Astrocyte (in vitro differentiated cells and primary cell): ENCODE measurements around the gene C1orf167. TPM values are rescaled to one million over a fixed set of nuclear protein-coding genes. Genes with fewer than 3 reads are reported as not detected.

Experiments used
- DNase-seq: peaks from one replicate; pipeline ENCODE4 v3.0.0-alpha.2; 2010; ENCODE audit warnings: low read depth
- FAIRE-seq: peaks from 2 replicates; lab custom pipeline; 2011; peaks lifted over from hg19 to GRCh38; lab: Jason Lieb, UNC
- H2AFZ ChIP-seq: 2 replicates; pipeline ENCODE4 v1.6.0; 2012; ENCODE audit warnings: low read depth, low read length, inconsistent platforms
- H3K27ac ChIP-seq: 2 replicates; pipeline ENCODE4 v1.5.1; 2011; ENCODE audit warnings: low read depth, low read length, inconsistent platforms
- H3K27me3 ChIP-seq: 2 replicates; pipeline ENCODE4 v1.6.0; 2011; ENCODE audit warnings: low read length, inconsistent platforms; ENCODE audit not compliant: insufficient read depth
- H3K36me3 ChIP-seq: 2 replicates; pipeline ENCODE4 v1.5.1; 2011; ENCODE audit warnings: low read length, inconsistent platforms; ENCODE audit not compliant: insufficient read depth
- H3K4me1 ChIP-seq: 2 replicates; pipeline ENCODE4 v1.5.1; 2011; ENCODE audit warnings: low read length, inconsistent platforms; ENCODE audit not compliant: insufficient read depth
- H3K4me2 ChIP-seq: 2 replicates; pipeline ENCODE4 v1.6.0; 2012; ENCODE audit warnings: low read length, inconsistent platforms
- H3K4me3 ChIP-seq: 2 replicates; pipeline ENCODE4 v1.5.1; 2011; ENCODE audit warnings: low read depth, mild to moderate bottlenecking, low read length, inconsistent platforms; ENCODE audit not compliant: insufficient read depth
- H3K79me2 ChIP-seq: 2 replicates; pipeline ENCODE4 v1.6.0; 2012; ENCODE audit warnings: mild to moderate bottlenecking, low read length, inconsistent platforms; ENCODE audit not compliant: insufficient read depth
- H3K9ac ChIP-seq: 2 replicates; pipeline ENCODE4 v1.6.0; 2012; ENCODE audit warnings: mild to moderate bottlenecking, low read length, inconsistent platforms
- H3K9me3 ChIP-seq: 2 replicates; pipeline ENCODE4 v1.5.1; 2012; ENCODE audit warnings: low read depth, mild to moderate bottlenecking, low read length, inconsistent platforms; ENCODE audit not compliant: insufficient read depth
- H4K20me1 ChIP-seq: 2 replicates; pipeline ENCODE4 v1.6.0; 2012; ENCODE audit warnings: low read length, inconsistent platforms; ENCODE audit not compliant: insufficient read depth
- H3K27ac Mint-ChIP-seq: one replicate; pipeline ENCODE4 v1.8.0; 2021; ENCODE audit warnings: mild to moderate bottlenecking, mixed read lengths; ENCODE audit not compliant: unreplicated experiment
- H3K27me3 Mint-ChIP-seq: one replicate; pipeline ENCODE4 v1.8.0; 2021; ENCODE audit warnings: low read depth, mixed read lengths; ENCODE audit not compliant: unreplicated experiment
- H3K36me3 Mint-ChIP-seq: one replicate; pipeline ENCODE4 v1.8.0; 2021; ENCODE audit warnings: low read depth, mixed read lengths; ENCODE audit not compliant: unreplicated experiment
- H3K4me1 Mint-ChIP-seq: one replicate; pipeline ENCODE4 v1.8.0; 2021; ENCODE audit warnings: low read depth, mixed read lengths; ENCODE audit not compliant: unreplicated experiment
- H3K4me3 Mint-ChIP-seq: one replicate; pipeline ENCODE4 v1.8.0; 2021; ENCODE audit warnings: mild to moderate bottlenecking, moderate library complexity, mixed read lengths; ENCODE audit not compliant: unreplicated experiment
- H3K9me3 Mint-ChIP-seq: one replicate; pipeline ENCODE4 v1.8.0; 2021; ENCODE audit warnings: mild to moderate bottlenecking, mixed read lengths; ENCODE audit not compliant: unreplicated experiment
- CTCF ChIP-seq: IDR thresholded peaks from 2 replicates; pipeline ENCODE4 v1.5.1; 2011; ENCODE audit warnings: low read depth, mild to moderate bottlenecking, inconsistent platforms, low read length, moderate library complexity; ENCODE audit not compliant: insufficient read depth
- EZH2 ChIP-seq: IDR thresholded peaks from 2 replicates; pipeline ENCODE4 v1.6.1; 2012; ENCODE audit warnings: mild to moderate bottlenecking, low read length, inconsistent platforms; ENCODE audit not compliant: insufficient read depth
- total RNA-seq: library from RNA; stranded (reverse); gene quantifications from 2 replicates; pipeline ENCODE4 v1.2.1, GENCODE V29; 2021

C1orf167 gene
- total RNA-seq, 1 donor from 2014 or later, result not detected

GRCh38 chr1:11831945-11832725 is 70.1 kb downstream of the C1orf167 start:
- no peak for TF ChIP-seq EZH2
- no peak for TF ChIP-seq CTCF
- no peak for DNase-seq
- no peaks in the 10 kb centered on the region for H3K9me3 ChIP-seq
- peaks cover 52% of the 10 kb centered on the region for H3K36me3 ChIP-seq
- no peak overlapping the region for H3K27ac Mint-ChIP-seq
- FAIRE-seq, result no peak
- H3K27ac ChIP-seq, result no peak overlapping the region
- no peaks in the 10 kb centered on the region for H3K9me3 Mint-ChIP-seq
- H2AFZ ChIP-seq, result no peak overlapping the region
- no peak overlapping the region for H3K4me3 ChIP-seq
- peaks cover 3% of the 10 kb centered on the region for H3K4me1 Mint-ChIP-seq
- no peak overlapping the region for H3K4me3 Mint-ChIP-seq
- no peaks in the 10 kb centered on the region for H3K27me3 ChIP-seq
- H4K20me1 ChIP-seq, result peaks cover 36% of the 10 kb centered on the region
- no peak overlapping the region for H3K4me2 ChIP-seq
- no peaks in the 10 kb centered on the region for H3K4me1 ChIP-seq
- H3K79me2 ChIP-seq, result no peaks in the 10 kb centered on the region
- no peak overlapping the region for H3K9ac ChIP-seq
- H3K27me3 Mint-ChIP-seq, result no peaks in the 10 kb centered on the region
- peaks cover 22% of the 10 kb centered on the region for H3K36me3 Mint-ChIP-seq

GRCh38 chr1:11833497-11833896 is 71.5 kb downstream of the C1orf167 start:
- Histone ChIP-seq H3K36me3 (peaks cover 48% of the 10 kb centered on the region), H3K79me2 (no peaks in the 10 kb centered on the region), H3K27me3 (no peaks in the 10 kb centered on the region), H3K27ac (no peak overlapping the region), H3K9me3 (no peaks in the 10 kb centered on the region), H3K4me3 (no peak overlapping the region), H3K4me1 (no peaks in the 10 kb centered on the region), H2AFZ (no peak overlapping the region), H4K20me1 (peaks cover 42% of the 10 kb centered on the region), H3K4me2 (no peak overlapping the region), H3K9ac (no peak overlapping the region)
- H3K4me1 Mint-ChIP-seq, result peaks cover 3% of the 10 kb centered on the region
- DNase-seq (no peak), FAIRE-seq (no peak)
- H3K4me3 Mint-ChIP-seq, result no peak overlapping the region
- H3K27me3 Mint-ChIP-seq, result no peaks in the 10 kb centered on the region
- H3K9me3 Mint-ChIP-seq, result no peaks in the 10 kb centered on the region
- no peak overlapping the region for H3K27ac Mint-ChIP-seq
- peaks cover 16% of the 10 kb centered on the region for H3K36me3 Mint-ChIP-seq
- TF ChIP-seq CTCF (no peak), EZH2 (no peak)

- Histone ChIP-seq H3K4me2 (no peak overlapping the region), H3K36me3 (peaks cover 50% of the 10 kb centered on the region), H3K27ac (no peak overlapping the region), H4K20me1 (peaks cover 45% of the 10 kb centered on the region), H3K4me1 (no peaks in the 10 kb centered on the region), H3K79me2 (no peaks in the 10 kb centered on the region), H3K9me3 (no peaks in the 10 kb centered on the region), H3K9ac (no peak overlapping the region), H3K27me3 (no peaks in the 10 kb centered on the region), H3K4me3 (no peak overlapping the region), H2AFZ (no peak overlapping the region)
- Mint-ChIP-seq H3K36me3 (peaks cover 14% of the 10 kb centered on the region), H3K27ac (no peak overlapping the region), H3K27me3 (no peaks in the 10 kb centered on the region), H3K9me3 (no peaks in the 10 kb centered on the region), H3K4me3 (no peak overlapping the region), H3K4me1 (peaks cover 3% of the 10 kb centered on the region)
- FAIRE-seq, result no peak
- TF ChIP-seq CTCF (no peak), EZH2 (no peak)
- no peak for DNase-seq
Measured at GRCh38 chr1:11833900-11834299, 71.9 kb downstream of the C1orf167 start.
